NCI-H1417 treated with DMSO at 0.1 percent for 48 hours (cell line): ENCODE data around the gene FAM234A.

ENCODE experiments used
- DNase-seq: peaks from one replicate; lab custom pipeline; 2025; lab: John Stamatoyannopoulos, UW

Gene FAM234A

GRCh38 chr16:301235-301634, 66.6 kb downstream of the FAM234A start:
- DNase-seq: no peak

- no peak for DNase-seq
Measured at GRCh38 chr16:301950-302349, 67.3 kb downstream of the FAM234A start.

GRCh38 chr16:303760-304505, 69.3 kb downstream of the FAM234A start:
- no peak for DNase-seq

- DNase-seq: no peak
Measured at GRCh38 chr16:305916-306626, 71.5 kb downstream of the FAM234A start.

GRCh38 chr16:306911-307370, 72.3 kb downstream of the FAM234A start:
- no peak for DNase-seq

GRCh38 chr16:307691-308312, 73.2 kb downstream of the FAM234A start:
- no peak for DNase-seq

GRCh38 chr16:309476-309875, 74.9 kb downstream of the FAM234A start:
- no peak for DNase-seq

- DNase-seq: no peak
Measured at GRCh38 chr16:311725-312124, 77.1 kb downstream of the FAM234A start.

GRCh38 chr16:314351-314750, 79.7 kb downstream of the FAM234A start:
- DNase-seq: no peak

GRCh38 chr16:314795-315299, 80.2 kb downstream of the FAM234A start:
- no peak for DNase-seq
